Colon (tissue), 2 donors: ENCODE data around the gene KRT31.
"Not testable (repeated sequence)": the region's sequence is repeated elsewhere in the genome, so short reads cannot be mapped to it uniquely, and the experiment has no call there.

Experiments
- FAIRE-seq: peaks from 2 replicates; lab custom pipeline; 2012; peaks lifted over from hg19 to GRCh38; lab: Jason Lieb, UNC
- donor health status: control.
- donor health status: control.

The KRT31 gene

DNA sequence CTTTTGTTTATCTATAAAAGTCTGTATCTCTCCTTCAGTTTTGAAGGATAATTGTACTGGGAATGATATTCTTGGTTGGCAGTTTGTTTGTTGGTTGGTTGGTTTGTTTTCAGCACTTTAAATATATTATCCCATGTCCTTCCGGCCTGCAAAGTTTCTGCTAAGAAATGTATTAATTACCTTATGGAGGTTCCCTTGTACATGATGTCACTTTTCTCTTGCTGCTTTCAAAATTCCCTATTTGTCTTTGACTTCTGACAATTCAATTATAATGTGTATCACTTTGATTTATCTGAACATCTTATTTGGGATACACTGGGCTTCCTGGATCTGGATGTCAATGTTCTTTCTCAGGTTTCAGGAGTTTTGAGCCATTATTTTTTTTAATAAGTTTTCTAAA, 11.2 kb downstream of the KRT31 start:
- no peak for FAIRE-seq

DNA sequence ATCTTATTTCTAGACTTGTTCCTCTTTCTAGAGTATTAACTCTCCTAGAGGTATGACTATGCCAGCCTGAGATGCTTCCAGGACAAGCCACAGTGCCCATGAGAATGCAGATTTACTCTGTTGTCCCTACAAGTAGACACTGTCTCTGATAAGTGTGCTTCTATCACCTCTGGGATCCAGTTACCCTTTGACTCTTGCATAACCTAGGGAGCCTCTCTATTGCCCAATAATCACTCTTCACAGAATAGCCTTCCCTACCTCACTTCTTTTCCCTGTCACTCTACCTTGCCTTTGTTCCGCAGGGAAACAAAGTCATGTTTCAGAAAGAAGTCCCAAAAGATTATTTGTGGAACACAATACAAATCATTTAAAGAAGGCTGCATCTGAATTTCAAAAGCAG, 13.7 kb downstream of the KRT31 start:
- FAIRE-seq = no peak

DNA sequence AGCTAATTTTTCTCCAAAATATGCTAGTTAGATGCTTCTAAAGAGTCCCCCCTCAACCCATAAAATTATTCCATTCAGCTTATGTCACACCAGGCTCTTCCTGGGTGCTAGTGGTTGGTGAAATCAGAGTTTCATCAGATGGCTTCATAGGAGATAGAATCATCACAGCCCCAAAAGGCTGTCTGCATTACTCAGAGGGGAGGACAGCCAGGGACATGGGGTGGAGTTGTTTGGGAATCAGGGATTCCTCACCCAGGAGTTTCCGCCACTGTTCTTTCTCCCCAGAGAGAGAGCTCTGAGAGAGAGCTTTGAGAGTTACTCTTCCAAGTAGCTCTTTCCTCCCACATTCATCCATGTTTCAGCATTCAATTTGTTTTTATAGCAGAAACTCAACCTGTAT, 15.0 kb downstream of the KRT31 start:
- FAIRE-seq = no peak

DNA sequence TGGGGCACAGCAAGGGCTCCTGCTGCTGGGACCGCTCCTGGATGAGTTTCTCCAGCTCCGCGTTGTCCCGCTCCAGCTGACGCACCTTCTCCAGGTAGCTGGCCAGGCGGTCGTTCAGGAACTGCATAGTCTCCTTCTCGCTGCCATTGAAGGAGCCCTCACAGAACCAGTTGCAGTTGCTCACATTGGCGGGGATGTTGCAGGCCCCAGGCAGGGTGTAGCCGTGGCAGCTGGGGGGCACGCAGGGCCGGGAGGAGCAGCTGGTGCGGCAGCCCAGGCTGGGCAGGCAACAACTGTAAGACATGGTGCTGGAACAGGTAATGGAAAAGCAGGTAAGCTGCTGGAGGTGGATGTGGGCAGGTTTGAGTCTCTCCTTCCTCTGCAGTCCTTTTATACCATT, 15.5 kb downstream of the KRT31 start, which contains the start of gene KRT34:
Gene KRT34 (minus strand): TSS at position 364 of the 400 bp plus-strand sequence. CDS start 60 bp downstream, at position 304.
- not testable (repeated sequence) for FAIRE-seq

DNA sequence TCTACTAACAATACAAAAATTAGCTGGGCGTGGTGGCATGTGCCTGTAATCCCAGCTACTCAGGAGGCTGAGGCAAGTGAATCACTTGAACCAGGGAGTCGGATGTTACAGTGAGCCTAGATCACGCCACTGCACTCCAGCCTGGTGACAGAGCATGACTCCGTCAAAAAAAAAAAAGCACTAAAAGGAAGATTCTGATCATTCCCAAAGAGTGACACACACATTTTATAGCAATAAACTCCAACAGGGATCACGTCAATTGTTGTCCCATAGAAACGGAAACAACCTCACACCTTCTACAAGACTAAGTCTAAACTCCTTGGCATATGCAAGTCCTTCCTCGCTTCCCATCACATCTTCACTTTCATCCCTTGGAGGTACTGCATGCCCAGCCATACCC, 17.3 kb downstream of the KRT31 start:
- FAIRE-seq = not testable (repeated sequence)

DNA sequence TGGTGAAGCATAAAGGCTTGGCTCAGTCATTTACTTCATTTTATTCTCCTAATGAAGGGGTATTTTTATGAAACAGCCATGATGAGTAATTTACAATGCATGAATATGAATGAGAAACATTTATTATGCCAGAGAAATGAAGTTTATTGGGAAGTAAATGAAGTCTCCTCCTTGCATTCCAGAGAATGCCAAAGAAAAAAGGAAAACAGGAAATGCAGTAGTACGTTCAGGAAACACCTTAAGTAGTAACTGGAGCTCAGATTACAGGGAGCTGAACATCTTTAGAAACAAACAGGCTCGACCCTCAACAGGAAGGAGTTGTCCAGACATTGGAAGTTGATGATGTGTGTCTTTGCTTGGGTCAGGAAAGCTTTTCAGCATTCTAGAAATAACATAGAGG, 19.9 kb downstream of the KRT31 start:
- no peak for FAIRE-seq

DNA sequence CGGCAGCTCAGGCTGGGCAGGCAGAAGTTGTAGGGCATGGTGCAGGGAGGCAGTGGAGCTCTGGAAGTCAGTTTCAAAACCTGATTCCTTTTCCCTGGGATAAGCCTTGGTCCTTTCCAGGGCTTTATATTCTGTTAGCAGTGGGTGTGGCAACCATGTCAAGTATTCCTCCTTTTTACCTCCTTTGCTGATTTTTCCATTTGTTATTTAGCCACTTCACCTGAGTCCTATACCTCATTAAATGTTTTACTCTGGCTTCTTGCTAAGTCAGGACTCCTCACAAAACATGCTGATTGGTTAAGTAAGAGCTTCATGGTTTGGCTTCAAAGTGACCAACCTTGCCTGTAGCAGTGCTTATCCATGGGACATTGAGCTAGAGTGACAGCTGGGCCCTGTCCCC, 27.7 kb downstream of the KRT31 start, which contains the start of gene KRT33B:
Gene KRT33B (minus strand): TSS at position 101 of the 400 bp plus-strand sequence. CDS start 63 bp downstream, at position 38.
- FAIRE-seq = no peak

DNA sequence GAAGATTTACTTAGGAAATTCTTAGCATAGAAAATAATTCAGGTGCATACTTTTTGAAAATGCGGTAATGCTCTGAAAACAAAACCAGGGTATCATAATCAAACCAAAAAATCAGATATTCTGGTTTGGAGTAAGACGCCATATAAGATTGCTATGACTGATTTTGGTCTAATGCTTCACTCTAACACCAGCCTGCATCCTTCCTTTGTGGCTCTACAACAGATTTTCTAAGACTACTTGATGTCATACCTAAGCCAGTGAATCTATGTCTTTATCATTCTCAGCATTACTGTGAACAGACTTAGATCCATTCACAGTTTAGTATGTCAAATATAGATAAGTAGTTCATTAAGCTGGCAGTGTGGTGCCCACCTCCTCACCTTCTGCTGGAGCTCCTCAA, 28.4 kb downstream of the KRT31 start:
- FAIRE-seq = no peak

DNA sequence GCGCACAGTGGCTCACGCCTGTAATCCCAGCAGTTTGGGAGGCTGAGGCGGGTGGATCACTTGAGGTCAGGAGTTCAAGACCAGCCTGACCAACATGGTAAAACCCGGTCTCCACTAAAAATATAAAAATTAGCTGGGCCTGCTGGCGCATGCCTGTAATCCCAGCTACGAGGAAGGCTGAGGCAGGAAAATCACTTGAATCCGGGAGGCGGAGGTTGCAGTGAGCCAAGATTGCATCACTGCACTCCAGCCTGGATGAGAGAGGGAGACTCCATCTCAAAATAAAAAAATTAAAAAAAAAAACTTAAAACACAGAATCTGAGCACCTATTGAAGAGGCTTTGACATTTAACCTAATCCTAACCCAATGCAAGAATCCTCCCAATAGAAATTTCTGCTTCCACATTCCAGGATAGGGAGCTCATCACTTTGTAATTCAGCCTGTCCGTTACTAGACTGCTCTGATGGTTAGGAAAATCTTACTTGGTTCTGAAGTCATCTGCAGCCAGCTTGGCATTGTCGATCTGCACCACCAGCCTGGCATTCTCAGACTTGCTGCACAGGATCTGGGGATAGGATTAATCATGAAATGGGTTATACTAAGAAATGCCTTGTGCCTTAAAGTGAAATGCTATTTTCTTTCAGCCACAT, 29.9 kb downstream of the KRT31 start:
- no peak for FAIRE-seq

DNA sequence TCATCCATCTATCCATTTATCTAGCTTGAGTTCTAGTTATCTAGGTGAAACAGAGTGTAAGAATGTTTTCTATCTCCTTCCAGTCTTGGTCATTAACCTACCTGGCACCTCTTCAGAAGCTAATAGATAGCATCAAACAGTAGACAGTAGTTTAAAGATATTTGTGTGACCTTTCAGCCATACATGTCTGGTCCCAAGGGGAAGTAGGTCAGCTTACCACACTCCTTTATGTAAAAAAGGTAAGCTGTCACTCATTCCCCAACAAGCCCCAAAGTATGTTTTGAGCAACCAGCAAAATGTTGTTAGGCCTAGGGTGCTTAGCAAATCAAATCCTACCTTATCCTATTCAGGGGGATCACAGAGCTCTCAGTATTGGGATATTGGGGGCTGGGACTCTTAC, 31.3 kb downstream of the KRT31 start:
- no peak for FAIRE-seq

DNA sequence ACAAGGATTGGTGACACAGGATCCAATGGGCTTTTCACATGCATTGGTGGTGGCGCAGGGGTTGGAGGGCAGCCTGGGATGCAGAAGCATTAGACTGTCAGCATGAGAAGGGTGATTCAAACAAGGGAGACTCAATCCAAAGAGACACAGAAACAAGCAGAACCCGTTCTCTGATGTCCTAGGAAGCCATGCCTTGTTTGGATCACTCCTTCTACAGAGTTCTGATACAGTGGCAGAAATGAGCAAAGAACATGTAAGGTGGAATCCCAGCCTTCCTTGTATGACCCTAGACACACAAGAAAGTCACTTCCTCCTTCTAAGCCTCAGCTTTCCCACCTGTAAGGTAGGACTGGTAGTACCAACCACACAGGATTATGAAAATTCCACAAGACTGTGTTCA, 33.5 kb downstream of the KRT31 start:
- no peak for FAIRE-seq

DNA sequence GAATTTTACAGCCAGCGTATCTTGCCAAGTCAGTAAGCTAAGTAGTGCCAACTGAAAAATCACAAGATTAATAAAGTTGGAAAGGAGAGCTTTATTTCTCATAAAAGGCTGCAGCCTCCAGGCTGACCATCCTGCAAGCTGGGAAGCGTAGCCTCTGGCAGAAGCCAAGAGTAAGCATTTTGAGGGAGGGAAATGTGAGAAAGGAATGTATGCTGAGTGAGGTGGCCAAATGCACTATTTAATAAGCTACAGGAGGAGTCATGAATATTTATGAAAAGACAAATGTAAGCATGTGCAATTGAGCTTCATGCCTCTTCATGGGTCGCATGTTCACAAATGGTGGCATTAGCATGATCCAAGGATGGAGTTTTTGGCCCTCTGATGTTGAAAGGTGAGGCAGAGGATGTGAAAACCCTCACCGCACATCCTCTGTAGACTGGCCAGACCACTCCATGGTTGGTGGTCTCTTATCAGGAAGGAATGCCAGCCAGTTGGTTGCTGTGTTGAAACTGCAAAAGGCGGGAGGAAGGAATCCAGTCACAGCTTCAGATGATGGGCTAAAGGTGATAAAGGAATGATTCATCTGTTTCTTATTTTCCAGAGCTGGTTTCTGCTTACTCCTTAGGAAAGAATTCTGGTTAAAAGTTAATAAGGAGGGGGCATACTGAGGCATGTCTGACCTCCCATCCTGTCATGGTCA, 37.0 kb downstream of the KRT31 start:
- FAIRE-seq = no peak

DNA sequence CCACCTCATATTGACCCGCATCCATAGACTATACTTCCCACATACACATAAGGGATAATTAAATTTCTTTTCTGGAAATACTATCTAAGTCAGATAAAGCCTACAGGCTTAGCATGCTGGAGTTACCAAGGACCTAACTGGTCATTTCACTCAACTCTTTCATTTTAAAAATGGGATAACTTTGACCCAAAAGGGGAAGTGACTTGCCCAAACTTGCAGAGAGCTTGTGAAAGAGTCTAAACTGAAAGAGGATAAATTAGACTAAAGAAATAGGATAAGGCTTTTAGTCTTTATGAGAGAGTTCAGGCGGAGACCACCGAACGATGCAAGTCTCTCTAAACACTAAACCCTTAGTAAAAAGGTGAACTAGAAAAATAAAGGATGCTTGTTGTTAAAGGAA, 42.9 kb downstream of the KRT31 start:
- FAIRE-seq = no peak

DNA sequence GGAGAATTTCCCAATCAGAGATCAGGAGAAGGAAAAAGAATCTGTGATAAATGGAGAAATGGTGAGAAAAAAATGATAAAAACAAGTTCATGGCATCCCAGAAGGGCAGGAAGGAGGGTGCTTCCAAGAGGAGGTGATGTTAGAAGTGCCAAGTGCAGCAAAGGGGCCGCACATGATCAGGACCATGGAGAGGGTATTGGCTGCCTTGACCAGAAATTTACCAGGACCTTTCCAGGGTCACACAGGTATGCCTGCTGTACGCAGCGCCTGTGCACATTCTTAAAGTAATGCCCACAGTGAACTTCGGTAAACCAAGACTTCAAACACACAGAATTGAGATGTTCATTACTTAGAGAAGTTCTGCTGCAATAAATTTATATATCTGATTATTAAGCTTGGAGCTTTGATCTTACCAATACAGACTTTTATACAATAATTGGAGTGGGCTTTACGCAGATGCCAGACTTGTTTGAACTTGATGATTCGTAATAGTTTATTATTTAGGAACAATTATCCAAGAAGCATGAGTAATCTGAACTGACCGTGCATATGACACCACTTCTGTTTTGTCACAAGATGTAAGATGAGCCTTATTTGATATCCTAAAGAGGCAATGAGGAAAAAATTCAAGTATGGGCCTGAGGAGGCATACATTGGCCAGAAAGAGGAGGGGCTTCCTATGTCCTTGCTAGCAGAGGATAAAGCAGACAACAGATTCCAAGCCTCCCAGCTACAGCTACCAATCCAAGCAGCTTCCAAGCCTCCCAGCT, 44.6 kb downstream of the KRT31 start:
- FAIRE-seq = no peak

DNA sequence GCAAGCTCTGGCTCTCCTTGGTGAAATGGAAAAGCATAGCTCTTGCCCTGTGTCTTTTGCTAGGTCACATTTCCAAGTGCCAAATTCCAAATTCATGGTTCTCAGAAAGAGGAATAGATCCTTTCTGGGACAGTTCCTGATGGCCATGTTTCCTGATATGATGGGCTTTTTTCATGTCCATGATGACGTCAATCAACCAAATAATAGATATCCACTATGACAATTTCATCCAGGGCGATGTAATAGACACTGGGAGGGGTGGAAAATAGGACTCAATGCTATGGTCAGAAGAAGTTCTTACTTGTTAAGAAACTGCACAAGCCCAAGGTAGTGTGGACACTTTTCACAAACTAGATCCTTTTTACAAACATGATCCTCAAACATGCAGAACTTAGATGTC, 46.2 kb downstream of the KRT31 start:
- no peak for FAIRE-seq

DNA sequence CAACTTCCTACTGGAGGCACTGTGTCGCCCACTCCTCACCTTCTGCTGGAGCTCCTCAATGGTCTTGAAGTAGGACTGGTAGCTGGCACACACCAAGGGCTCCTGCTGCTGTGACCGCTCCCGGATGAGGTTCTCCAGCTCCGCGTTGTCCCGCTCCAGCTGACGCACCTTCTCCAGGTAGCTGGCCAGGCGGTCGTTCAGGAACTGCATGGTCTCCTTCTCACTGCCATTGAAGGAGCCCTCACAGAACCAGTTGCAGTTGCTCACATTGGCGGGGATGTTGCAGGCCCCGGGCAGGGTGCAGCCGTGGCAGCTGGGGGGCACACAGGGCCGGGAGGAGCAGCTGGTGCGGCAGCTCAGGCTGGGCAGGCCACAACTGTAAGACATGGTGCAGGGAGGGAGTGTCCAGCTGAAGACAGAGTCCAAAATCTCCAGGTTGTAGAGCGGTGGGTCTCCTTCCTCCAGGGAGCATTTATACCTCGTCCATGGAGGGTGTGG, 47.0 kb downstream of the KRT31 start, which contains the start of gene KRT33A:
Gene KRT33A (minus strand): TSS at position 448 of the 498 bp plus-strand sequence. CDS start 61 bp downstream, at position 387.
- not testable (repeated sequence) for FAIRE-seq

DNA sequence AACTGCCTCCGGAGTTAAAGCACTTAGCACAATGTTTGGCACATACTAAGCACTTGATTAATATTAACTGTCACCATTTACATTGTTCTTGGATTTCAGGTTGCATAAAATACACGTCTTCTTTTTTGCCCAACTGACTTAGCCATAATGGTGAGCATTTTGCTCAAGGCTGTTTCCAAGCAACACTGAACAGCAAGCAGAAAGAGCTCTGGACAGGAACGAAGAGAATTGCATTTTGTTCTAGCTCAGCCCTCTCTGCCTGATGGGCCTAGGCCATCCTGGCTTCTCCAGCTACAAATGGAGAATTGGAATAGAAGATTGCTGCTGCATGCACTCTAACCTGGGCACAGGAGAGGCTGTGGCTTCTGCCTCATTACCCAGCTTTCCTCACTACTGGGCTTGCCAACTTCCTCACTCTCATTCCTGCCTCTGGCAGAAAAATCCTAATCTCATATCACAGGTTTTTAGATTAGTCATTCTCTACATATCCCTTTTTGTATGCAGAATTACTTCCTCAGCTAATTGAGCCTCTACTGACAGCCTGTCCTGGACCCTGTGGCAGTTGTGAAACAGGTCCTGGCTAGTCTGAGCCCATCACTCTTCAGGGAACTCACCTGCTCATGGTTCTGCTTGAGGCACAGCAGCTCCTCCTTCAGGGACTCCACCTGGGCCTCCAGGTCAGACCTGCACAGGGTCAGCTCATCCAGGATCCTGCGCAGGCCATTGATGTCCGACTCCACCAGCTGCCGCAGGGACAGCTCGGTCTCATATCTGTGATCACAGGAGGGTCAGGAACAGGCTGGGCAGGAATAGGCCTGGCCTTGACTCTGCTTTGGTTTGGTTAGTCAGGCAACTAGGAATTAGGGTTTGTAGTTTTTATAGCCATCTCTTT, 49.3 kb downstream of the KRT31 start:
- FAIRE-seq = no peak

DNA sequence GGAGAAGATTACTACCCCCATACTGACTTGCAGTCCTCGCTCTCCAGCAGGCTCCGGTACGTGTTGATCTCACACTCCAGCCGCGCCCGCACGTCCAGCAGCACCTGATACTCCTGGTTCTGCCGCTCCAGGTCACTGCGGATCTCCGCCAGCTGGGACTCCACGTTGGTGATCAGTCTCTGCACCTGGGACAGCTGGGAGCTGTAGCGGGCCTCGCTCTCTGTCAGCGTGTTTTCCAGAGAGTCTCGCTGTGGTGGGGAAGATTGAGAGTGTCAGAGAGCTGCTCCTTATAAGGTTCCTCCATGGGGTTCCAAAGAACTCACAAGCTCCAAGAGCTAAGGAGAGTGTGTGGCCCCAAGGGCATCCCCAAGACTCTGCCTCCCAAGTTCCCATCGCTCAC, 51.0 kb downstream of the KRT31 start:
- not testable (repeated sequence) for FAIRE-seq

DNA sequence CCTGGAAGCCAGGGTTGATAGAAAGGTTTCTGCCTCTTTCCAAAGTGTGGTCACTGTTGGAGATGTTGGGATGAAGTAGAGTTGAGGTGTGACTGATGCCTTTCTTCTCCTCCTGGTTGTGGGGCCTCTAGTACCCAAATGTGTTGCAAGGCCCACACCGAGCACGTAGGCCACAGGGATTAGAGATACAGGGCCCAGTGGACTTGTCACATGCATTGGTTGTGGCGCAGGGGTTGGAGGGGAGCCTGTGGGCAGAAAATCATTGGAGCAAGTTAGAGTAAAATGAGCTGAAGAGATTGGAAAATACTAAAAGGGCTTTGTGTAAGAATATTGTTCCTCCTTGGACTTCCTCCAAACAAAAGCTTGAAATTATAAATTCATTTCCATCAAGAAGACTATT, 51.4 kb downstream of the KRT31 start:
- no peak for FAIRE-seq
